Measurements from ENCODE around the gene RTKN2. TPM values are rescaled to one million over a fixed set of nuclear protein-coding genes. Genes with fewer than 3 reads are reported as not detected.

RTKN2 gene
- total and polyA plus RNA-seq, 10 of the 15 experiments (the other 5 are each of a cell fraction or from before 2014, with no cell fraction given): 0.10 TPM; not detected in 9

GRCh38 chr10:62231805-62232204, 36.8 kb downstream of the RTKN2 start:
- no peaks in the 10 kb centered on the region for H3K79me2 ChIP-seq (ENCODE audit: control insufficient read depth, insufficient read depth, low read length)
- no peak overlapping the region for H3K9ac ChIP-seq (ENCODE audit: control insufficient read depth, insufficient read depth, low read length)
- no peak for DNase-seq (ENCODE audit: low read depth, low spot score)
- H2AFZ ChIP-seq (ENCODE audit: control insufficient read depth, low read depth, low read length): no peak overlapping the region
- POLR2A ChIA-PET: no interaction called here
- no peak for FAIRE-seq
- RAD21 ChIA-PET (ENCODE audit: unreplicated experiment): no interaction called here
- no peak overlapping the region for H3K4me2 ChIP-seq (ENCODE audit: control insufficient read depth, insufficient read depth)
- CTCF ChIA-PET: interaction anchor here (1.3 to 1.4 kb wide), 2 partner anchors 13 to 334 kb away, joined by 3 to 6 read pairs; no protein-coding TSS in a partner anchor
- no peaks in the 10 kb centered on the region for H3K27me3 ChIP-seq (replicated peaks in 1 of 2; ENCODE audit: control insufficient read depth in 2 of 2, insufficient read depth in 2 of 2, low read length in 1 of 2)
- BruUV-seq (replicated peaks): no TSS peak
- in situ Hi-C loops (cut with MboI) (no loop called here), intact Hi-C loops (cut with micrococcal nuclease; ENCODE audit: unreplicated experiment) (no loop called here)
- H3K36me3 ChIP-seq (ENCODE audit: control insufficient read depth in 2 of 2, insufficient read depth in 2 of 2, low read length in 1 of 2): no peaks in the 10 kb centered on the region
- no peak overlapping the region for H3K27ac ChIP-seq (ENCODE audit: control insufficient read depth, insufficient read depth)
- SMC1A ChIA-PET (ENCODE audit: uncharacterized antibody, unreplicated experiment): interaction anchor here (0.6 to 1.2 kb wide), 2 partner anchors 9 to 259 kb away, joined by 3 read pairs; no protein-coding TSS in a partner anchor
- WGBS (ENCODE audit: insufficient coverage, insufficient replicate concordance, low lambda C conversion rate, missing lambda C conversion rate): 55% methylated on average over 4 of the region's 4 CpGs
- H4K20me1 ChIP-seq (ENCODE audit: control insufficient read depth, insufficient read depth): no peaks in the 10 kb centered on the region
- ATAC-seq: no peak
- H3K4me3 ChIP-seq: no peak overlapping the region
- H3K9me3 ChIP-seq (replicated peaks; ENCODE audit: control insufficient read depth, insufficient read depth, low read length): no peaks in the 10 kb centered on the region
- H3K4me1 ChIP-seq (ENCODE audit: control insufficient read depth, insufficient read depth, low read length): no peaks in the 10 kb centered on the region
- TF ChIP-seq KAT2A (conservative IDR thresholded peaks at IDR 0.05; ENCODE audit: control insufficient read depth, low read depth, low read length): no peak
- no peak for TF ChIP-seq SRF (IDR thresholded peaks at IDR 0.05; ENCODE audit: low read depth in 2 of 2, low read length in 2 of 2)
- no peak for TF ChIP-seq SMARCA5 (IDR thresholded peaks at IDR 0.05)
- no peak for TF ChIP-seq TCF12 (IDR thresholded peaks at IDR 0.05; ENCODE audit: low read depth, low read length)
- no peak for TF ChIP-seq RB1 (IDR thresholded peaks at IDR 0.05; ENCODE audit: borderline replicate concordance)
- TF ChIP-seq SREBF2 (IDR thresholded peaks at IDR 0.05; ENCODE audit: low read length): no peak
- no peak for TF ChIP-seq CREM (IDR thresholded peaks at IDR 0.05; ENCODE audit: low read depth)
- no peak for TF ChIP-seq REST (IDR thresholded peaks at IDR 0.05; ENCODE audit: low read depth, low read length)
- TF ChIP-seq ZBTB4 (CRISPR knock-in tag; IDR thresholded peaks at IDR 0.05): no peak
- TF ChIP-seq ZNF207 (IDR thresholded peaks at IDR 0.05; ENCODE audit: borderline replicate concordance): no peak
- no peak for TF ChIP-seq SIX5 (IDR thresholded peaks at IDR 0.05; ENCODE audit: low read depth, low read length, severe bottlenecking)
- TF ChIP-seq YBX1 (IDR thresholded peaks at IDR 0.05): no peak
- TF ChIP-seq CHD1 (IDR thresholded peaks at IDR 0.05; ENCODE audit: low read depth, low read length): no peak
- no peak for TF ChIP-seq PBX3 (IDR thresholded peaks at IDR 0.05; ENCODE audit: insufficient replicate concordance, low read depth, low read length)
- TF ChIP-seq ZBTB33 (IDR thresholded peaks at IDR 0.05): no peak
- no peak for TF ChIP-seq EZH2 (IDR thresholded peaks at IDR 0.05; ENCODE audit: borderline replicate concordance, control insufficient read depth, low read depth, low read length)
